Skeletal muscle tissue (tissue), 4 donors: ENCODE results near the gene HUS1. TPM values are rescaled to one million over a fixed set of nuclear protein-coding genes. Genes with fewer than 3 reads are reported as not detected.
"Not testable (repeated sequence)": the region's sequence is repeated elsewhere in the genome, so short reads cannot be mapped to it uniquely, and the experiment has no call there.

ENCODE experiments used
- H3K27ac ChIP-seq: one replicate; pipeline ENCODE4 v1.7.0; 2013; ENCODE audit warnings: mild to moderate bottlenecking, low read depth, low read length, inconsistent platforms
- H3K27me3 ChIP-seq, 3 donors: one replicate each; pipeline ENCODE4 v1.7.0; 2013; ENCODE audit warnings: low read length in 3 of 3; ENCODE audit not compliant: control insufficient read depth in 3 of 3, insufficient read depth in 3 of 3
- H3K36me3 ChIP-seq, 3 donors: one replicate each; pipeline ENCODE4 v1.7.0; 2013; ENCODE audit warnings: low read length in 3 of 3; ENCODE audit not compliant: control insufficient read depth in 3 of 3, insufficient read depth in 3 of 3
- H3K4me1 ChIP-seq, 3 donors: one replicate each; pipeline ENCODE4 v1.7.0; 2013; ENCODE audit warnings: low read length in 3 of 3, mild to moderate bottlenecking in 3 of 3; ENCODE audit not compliant: control insufficient read depth in 3 of 3, insufficient read depth in 3 of 3
- H3K4me3 ChIP-seq, 3 donors: one replicate each; pipeline ENCODE4 v1.7.0; 2013; ENCODE audit warnings: low read length in 3 of 3
- H3K9ac ChIP-seq, 3 donors: one replicate each; pipeline ENCODE4 v1.7.0; 2013; ENCODE audit warnings: low read length in 3 of 3, mild to moderate bottlenecking in 3 of 3, moderate library complexity in 2 of 3, low read depth in 1 of 3
- H3K9me3 ChIP-seq, 3 donors: one replicate each; pipeline ENCODE4 v1.7.0; 2013; ENCODE audit warnings: low read length in 3 of 3; ENCODE audit not compliant: control insufficient read depth in 3 of 3
- total RNA-seq: library from RNA; depleted of rRNA; stranded (reverse); fragments of >200 nt; gene quantifications from one replicate; pipeline ENCODE4 v1.2.3, GENCODE V29; 2014
- donor health status: Osteomylitis.

HUS1 gene
- total RNA-seq, 1 donor from 2014 or later, result 10.4 TPM

DNA sequence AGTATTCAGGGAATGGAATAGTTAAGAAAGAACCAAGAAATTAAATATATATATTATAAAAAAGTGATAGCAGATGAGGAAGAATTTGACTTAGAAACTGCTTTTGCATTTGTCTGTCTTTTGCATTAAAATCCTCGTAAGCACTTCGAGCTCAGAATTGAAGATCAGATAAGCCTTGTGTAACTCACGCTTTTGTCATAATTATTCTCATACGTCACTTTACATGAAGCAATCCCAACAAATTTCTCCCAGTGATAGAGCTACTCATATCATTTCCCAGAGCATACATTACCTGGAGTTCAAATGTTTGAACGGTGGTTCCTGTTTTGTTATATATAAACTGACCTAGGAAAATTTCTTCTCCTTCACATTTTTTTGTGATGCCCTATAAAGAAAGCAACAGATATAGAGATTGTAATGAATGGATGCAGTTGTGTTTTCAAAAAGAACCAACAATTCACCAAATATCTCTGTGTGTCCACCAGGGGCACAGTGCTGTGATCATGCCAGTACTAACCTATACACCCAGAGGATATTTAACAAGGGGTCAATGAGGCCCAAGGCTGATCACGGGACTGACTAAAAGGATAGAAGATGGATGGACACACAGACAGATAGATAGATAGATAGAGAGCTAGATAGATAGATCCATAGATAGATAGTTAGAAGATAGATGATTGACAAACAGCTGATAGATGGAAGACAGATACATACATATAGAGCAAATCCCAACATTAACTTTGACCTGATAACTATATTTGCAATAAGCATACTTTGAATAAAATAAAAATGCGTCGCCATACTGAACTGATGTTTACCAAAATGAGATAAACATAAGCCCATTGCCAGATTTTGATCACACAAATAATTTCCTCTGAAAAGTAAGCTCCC is 9.3 kb upstream of the HUS1 start:
- Histone ChIP-seq H3K27ac (no peak overlapping the region), H3K36me3 (no peaks in the 10 kb centered on the region), H3K9me3 (no peaks in the 10 kb centered on the region), H3K27me3 (no peaks in the 10 kb centered on the region), H3K4me3 (no peak overlapping the region), H3K9ac (no peak overlapping the region), H3K4me1 (peaks cover 0 to 3% (median 0%) of the 10 kb centered on the region in 3 donors)

DNA sequence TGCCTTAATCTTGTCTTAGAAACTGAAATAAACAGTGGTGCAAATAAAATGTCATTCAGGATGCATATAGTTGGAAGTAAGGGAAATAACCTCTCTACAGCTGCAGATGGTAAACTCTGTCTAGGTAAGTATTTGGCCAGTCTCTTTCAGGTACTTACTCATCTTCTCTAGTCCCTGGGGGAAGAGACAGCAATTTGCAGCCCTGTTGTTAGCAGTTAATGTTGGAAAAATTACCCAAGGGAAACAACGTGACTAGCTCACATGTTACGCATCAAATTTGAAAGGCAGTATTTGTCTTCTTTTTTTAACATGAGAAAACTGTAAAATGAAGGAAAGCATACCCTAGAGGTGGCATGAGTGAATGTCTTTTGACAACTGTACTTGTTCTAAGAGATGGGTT is 3.2 kb upstream of the HUS1 start:
- Histone ChIP-seq H3K4me3 (no peak overlapping the region), H3K36me3 (peaks cover 0 to 4% (median 3%) of the 10 kb centered on the region in 3 donors), H3K4me1 (peaks cover 5 to 13% (median 11%) of the 10 kb centered on the region in 3 donors), H3K27ac (no peak overlapping the region), H3K9me3 (no peaks in the 10 kb centered on the region), H3K9ac (no peak overlapping the region), H3K27me3 (no peaks in the 10 kb centered on the region)

DNA sequence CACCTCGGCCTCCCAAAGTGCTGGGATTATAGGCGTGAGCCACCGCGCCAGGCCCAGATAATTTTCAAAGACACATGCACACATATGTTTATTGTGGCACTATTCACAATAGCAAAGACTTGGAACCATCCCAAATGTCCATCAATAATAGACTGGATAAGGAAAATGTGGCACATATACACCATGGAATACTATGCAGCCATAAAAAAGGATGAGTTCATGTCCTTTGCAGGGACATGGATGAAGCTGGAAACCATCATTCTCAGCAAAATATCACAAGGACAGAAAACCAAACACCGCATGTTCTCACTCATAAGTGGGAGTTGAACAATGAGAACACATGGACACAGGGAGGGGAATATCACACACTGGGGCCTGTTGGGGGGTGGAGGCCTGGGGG is 1.2 kb upstream of the HUS1 start:
- not testable (repeated sequence) for H3K9ac ChIP-seq, H3K4me3 ChIP-seq, H3K27ac ChIP-seq, H3K9me3 ChIP-seq, H3K27me3 ChIP-seq
- Histone ChIP-seq H3K36me3 (peaks cover 13 to 23% (median 21%) of the 10 kb centered on the region in 3 donors), H3K4me1 (peaks cover 5 to 13% (median 11%) of the 10 kb centered on the region in 3 donors)

- Histone ChIP-seq H3K36me3 (peaks cover 18 to 27% (median 27%) of the 10 kb centered on the region in 3 donors), H3K4me1 (peaks cover 5 to 13% (median 11%) of the 10 kb centered on the region in 3 donors), H3K27me3 (no peaks in the 10 kb centered on the region), H3K4me3 (peak overlapping the region; percentile 76 to 88 (median 81)), H3K9me3 (no peaks in the 10 kb centered on the region), H3K27ac (peak overlapping the region; percentile 61), H3K9ac (peak overlapping the region in 1 of 3 donors; percentile 82)
Measured at GRCh38 chr7:47979832-47980181, 392 bp upstream of the HUS1 start.

GRCh38 chr7:47978790-47979144 is 648 bp downstream of the HUS1 start:
- Histone ChIP-seq H3K9me3 (no peaks in the 10 kb centered on the region), H3K27me3 (no peaks in the 10 kb centered on the region), H3K36me3 (peaks cover 18 to 38% (median 37%) of the 10 kb centered on the region in 3 donors), H3K4me3 (peak overlapping the region; percentile 76 to 88 (median 81)), H3K4me1 (peaks cover 5 to 13% (median 11%) of the 10 kb centered on the region in 3 donors), H3K9ac (peak overlapping the region; percentile 75 to 88 (median 82)), H3K27ac (peak overlapping the region; percentile 61)

GRCh38 chr7:47973739-47974138 is 5.7 kb downstream of the HUS1 start:
- Histone ChIP-seq H3K27me3 (no peaks in the 10 kb centered on the region), H3K27ac (no peak overlapping the region), H3K36me3 (peaks cover 28 to 65% (median 58%) of the 10 kb centered on the region in 3 donors), H3K4me3 (no peak overlapping the region), H3K9ac (no peak overlapping the region), H3K4me1 (peaks cover 5 to 10% (median 8%) of the 10 kb centered on the region in 3 donors), H3K9me3 (no peaks in the 10 kb centered on the region)

- no peaks in the 10 kb centered on the region for H3K27me3 ChIP-seq
- H3K9me3 ChIP-seq, result no peaks in the 10 kb centered on the region
- no peaks in the 10 kb centered on the region for H3K4me1 ChIP-seq
- no peak overlapping the region for H3K4me3 ChIP-seq
- H3K27ac ChIP-seq, result peak overlapping the region; percentile 33
- peaks cover 36 to 68% (median 59%) of the 10 kb centered on the region in 3 donors for H3K36me3 ChIP-seq
- peak overlapping the region in 1 of 3 donors; percentile 8 for H3K9ac ChIP-seq
Measured at GRCh38 chr7:47970761-47971160, 8.7 kb downstream of the HUS1 start.

- Histone ChIP-seq H3K9me3 (no peaks in the 10 kb centered on the region), H3K4me1 (no peaks in the 10 kb centered on the region), H3K27ac (no peak overlapping the region), H3K36me3 (peaks cover 44 to 72% (median 62%) of the 10 kb centered on the region in 3 donors), H3K27me3 (no peaks in the 10 kb centered on the region), H3K9ac (no peak overlapping the region), H3K4me3 (no peak overlapping the region)
Measured at GRCh38 chr7:47968847-47969774, 10.3 kb downstream of the HUS1 start.

DNA sequence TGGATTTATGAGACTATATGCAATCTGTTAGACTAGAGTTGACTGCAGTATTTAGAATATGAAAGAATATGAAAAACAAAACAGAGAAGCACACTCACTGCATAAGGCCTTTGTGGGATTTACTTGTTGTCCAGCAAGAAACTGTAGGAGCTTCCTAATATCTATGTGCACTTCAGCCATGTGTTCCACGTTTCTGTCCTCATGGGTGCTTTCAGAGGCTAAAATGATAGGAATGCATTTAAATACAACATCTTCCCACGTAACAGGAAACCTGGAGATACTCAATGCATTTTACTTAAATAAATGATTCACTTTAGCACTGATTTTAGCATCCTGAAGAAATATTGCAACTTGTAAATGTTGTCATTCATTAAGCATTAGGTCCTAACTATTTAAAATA is 11.7 kb downstream of the HUS1 start:
- H3K27me3 ChIP-seq, result no peaks in the 10 kb centered on the region
- H3K4me3 ChIP-seq, result no peak overlapping the region
- H3K36me3 ChIP-seq, result peaks cover 47 to 68% (median 63%) of the 10 kb centered on the region in 3 donors
- H3K9ac ChIP-seq, result no peak overlapping the region
- no peaks in the 10 kb centered on the region for H3K9me3 ChIP-seq
- H3K27ac ChIP-seq, result no peak overlapping the region
- H3K4me1 ChIP-seq, result no peaks in the 10 kb centered on the region
